ENCODE results near the gene LHX6.

DNA sequence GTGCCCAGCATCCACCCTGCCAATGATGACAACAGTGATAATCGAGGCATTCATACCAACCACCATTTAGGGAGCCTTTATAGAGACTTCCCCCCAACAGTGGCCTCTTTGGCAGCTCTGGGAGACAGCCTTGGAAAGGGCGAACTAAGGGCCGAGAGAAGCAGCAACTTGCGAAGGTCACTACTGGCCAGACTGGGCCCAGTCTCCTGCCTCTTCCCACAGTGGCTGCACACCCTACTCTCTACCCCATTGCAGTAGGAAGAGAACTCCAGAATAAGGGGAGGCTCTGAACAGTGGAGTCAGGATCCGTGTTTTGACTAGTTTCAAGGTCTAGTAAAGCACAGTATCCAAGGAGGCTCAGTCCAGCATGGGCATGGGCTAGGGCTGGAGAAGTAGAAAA lies 5.3 kb downstream of the LHX6 start:
- TF ChIP-seq CTCF (IDR thresholded peaks at IDR 0.05; ENCODE audit: low read length) (no peak), EZH2 (optimal IDR thresholded peaks at IDR 0.05; ENCODE audit: low read depth, low read length) (no peak)

Data from MM.1S (cell line).